ENCODE measurements around the gene DUSP11.
A peak's percentile ranks its signal among the peaks of the same experiment; 100 is the strongest.

Gene DUSP11

GRCh38 chr2:73823916-73824523 is 44.1 kb upstream of the DUSP11 start:
- peak; percentile 82 for DNase-seq (ENCODE audit: extremely low read depth, low read depth)
- TF ChIP-seq CTCF (IDR thresholded peaks at IDR 0.05; ENCODE audit: low read depth, low read length) = peak; percentile 84

- no peak for DNase-seq (ENCODE audit: extremely low read depth, low read depth)
- no peak for TF ChIP-seq CTCF (IDR thresholded peaks at IDR 0.05; ENCODE audit: low read depth, low read length)
These were observed 43.5 kb upstream of the DUSP11 start for GRCh38 chr2:73823416-73823815.

GRCh38 chr2:73822991-73823390 is 43.1 kb upstream of the DUSP11 start:
- no peak for TF ChIP-seq CTCF (IDR thresholded peaks at IDR 0.05; ENCODE audit: low read depth, low read length)
- DNase-seq (ENCODE audit: extremely low read depth, low read depth) = no peak

GRCh38 chr2:73822276-73822675 is 42.4 kb upstream of the DUSP11 start:
- no peak for TF ChIP-seq CTCF (IDR thresholded peaks at IDR 0.05; ENCODE audit: low read depth, low read length)
- no peak for DNase-seq (ENCODE audit: extremely low read depth, low read depth)

GRCh38 chr2:73821669-73822068 is 41.8 kb upstream of the DUSP11 start:
- TF ChIP-seq CTCF (IDR thresholded peaks at IDR 0.05; ENCODE audit: low read depth, low read length) = no peak
- no peak for DNase-seq (ENCODE audit: extremely low read depth, low read depth)

GRCh38 chr2:73821227-73821626 is 41.3 kb upstream of the DUSP11 start:
- TF ChIP-seq CTCF (IDR thresholded peaks at IDR 0.05; ENCODE audit: low read depth, low read length) = no peak
- no peak for DNase-seq (ENCODE audit: extremely low read depth, low read depth)

- DNase-seq (ENCODE audit: extremely low read depth, low read depth) = no peak
- TF ChIP-seq CTCF (IDR thresholded peaks at IDR 0.05; ENCODE audit: low read depth, low read length) = no peak
These were observed 38.4 kb upstream of the DUSP11 start for GRCh38 chr2:73818296-73818695.

All from AG09319 (cell line).